NCI-H2081 (cell line): ENCODE measurements around the gene ERI3.
"Not testable (repeated sequence)": the region's sequence is repeated elsewhere in the genome, so short reads cannot be mapped to it uniquely, and the experiment has no call there.

Experiments
- DNase-seq, 2 experiments: peaks; one replicate each; lab custom pipeline; 2025; lab: John Stamatoyannopoulos, UW

The ERI3 gene

DNA sequence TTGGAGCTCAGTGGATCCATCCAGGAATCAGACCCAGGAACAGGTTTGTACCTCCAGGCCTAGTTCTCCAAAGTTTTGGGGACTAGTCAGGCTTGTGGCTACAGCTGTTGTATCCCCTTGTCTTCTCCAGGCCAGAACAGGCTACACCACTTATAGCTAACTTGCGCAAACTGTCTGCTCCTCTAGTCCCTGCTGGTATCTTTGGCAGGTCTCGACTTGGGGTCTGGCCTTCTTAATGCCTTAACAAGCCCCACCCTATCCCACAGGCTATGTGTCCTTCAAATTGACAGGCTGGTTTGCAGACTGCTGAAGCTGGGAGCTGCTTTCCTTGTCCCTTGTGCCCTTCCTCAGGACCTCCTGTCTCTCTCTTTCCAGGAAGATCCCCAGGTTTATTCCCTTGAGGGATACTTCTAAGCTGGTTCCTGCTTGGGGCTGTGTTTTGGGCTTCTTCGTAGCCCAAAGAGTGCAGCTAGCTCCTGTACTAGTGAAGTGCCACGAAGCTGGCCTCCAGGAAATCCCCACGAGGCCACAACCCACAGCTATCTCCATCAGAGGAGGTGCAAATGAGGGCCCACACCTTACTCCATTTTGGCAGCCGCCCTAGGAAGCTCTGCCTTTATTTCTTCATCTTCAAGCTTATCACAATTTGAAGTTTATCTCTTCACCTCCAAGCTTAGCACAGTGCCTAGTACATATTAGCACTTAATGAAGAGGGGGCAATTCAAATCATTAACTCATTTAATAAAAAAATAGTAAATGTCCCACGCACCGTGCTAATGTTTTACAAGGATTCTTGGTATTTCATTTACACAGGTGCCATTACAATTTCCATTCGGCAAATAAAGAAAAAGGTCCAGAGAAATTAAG lies 142.5 kb downstream of the ERI3 start:
- no peak for DNase-seq

GRCh38 chr1:44210595-44210994 lies 144.5 kb downstream of the ERI3 start:
- no peak for DNase-seq

DNA sequence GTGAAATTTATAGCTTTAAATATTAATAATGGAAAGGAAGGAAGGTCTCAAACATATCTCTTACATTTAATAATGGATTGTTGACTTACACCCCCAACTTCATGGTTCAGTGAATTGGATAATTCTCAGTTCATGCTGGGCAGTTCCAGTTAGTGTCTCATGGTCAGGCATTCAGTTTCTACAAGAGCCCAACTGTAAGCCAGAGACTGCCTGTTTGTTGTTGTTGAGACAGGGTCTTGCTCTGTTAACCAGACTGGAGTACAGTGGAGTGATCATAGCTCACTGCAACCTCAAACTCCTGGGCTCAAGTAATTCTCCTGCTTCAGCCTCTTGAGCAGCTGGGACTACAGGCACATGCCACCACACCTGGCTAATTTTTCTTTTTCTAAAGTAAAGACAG lies 146.8 kb downstream of the ERI3 start:
- DNase-seq, result no peak

DNA sequence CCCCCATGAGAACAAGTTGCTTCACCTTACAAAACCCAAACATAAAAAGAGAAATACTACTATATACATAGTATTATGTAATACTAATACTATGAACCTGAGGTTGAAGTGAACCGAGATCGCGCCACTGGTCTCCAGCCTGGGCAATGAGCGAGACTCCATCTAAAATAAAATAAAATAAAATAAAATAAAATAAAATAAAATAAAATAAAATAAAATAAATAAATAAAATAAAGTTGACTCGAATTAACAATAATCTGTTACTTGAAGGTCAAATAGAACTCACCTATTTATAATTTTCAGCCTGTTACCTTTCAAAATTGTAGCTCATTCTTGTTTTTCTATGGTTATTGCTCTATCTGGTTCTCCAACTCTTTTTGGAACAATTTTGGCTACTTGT lies 148.5 kb downstream of the ERI3 start:
- not testable (repeated sequence) for DNase-seq

- DNase-seq, result no peak
These were observed 154.7 kb downstream of the ERI3 start for GRCh38 chr1:44200336-44200735.

DNA sequence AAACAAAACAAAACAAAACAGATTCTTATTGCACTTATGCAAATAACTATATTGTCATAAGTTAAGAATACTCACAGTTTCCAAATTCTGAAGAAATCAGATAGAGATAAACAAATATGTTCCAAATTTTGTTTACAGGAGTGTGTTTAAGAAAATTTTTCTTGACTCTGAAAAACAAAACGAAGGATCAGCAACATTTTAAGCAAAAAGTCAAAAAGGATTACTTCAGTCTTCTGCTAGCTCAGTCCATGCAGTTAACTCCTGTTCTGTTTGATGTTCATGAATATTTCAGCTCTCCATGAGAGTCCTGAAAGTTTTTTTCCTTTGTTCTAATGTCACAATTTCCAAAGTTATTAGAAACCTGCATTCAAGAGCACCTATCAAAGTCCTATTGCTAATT lies 180.4 kb downstream of the ERI3 start:
- DNase-seq, result no peak
